Activated naive CD4-positive, alpha-beta T cell treated with anti-CD3 and anti-CD28 coated beads, Interleukin-2, amount 50 U/mL, for 24 hours (primary cell): ENCODE data around the gene MRGPRG.

Source experiments
- H3K27ac Mint-ChIP-seq: one replicate; pipeline ENCODE4 v1.8.0; 2021; ENCODE audit warnings: mild to moderate bottlenecking, mixed read lengths
- H3K27me3 Mint-ChIP-seq: one replicate; pipeline ENCODE4 v1.8.0; 2021; ENCODE audit warnings: mixed read lengths
- H3K36me3 Mint-ChIP-seq: one replicate; pipeline ENCODE4 v1.8.0; 2021; ENCODE audit warnings: mixed read lengths
- H3K4me1 Mint-ChIP-seq: one replicate; pipeline ENCODE4 v1.8.0; 2021; ENCODE audit warnings: mixed read lengths
- H3K4me3 Mint-ChIP-seq: one replicate; pipeline ENCODE4 v1.8.0; 2021; ENCODE audit warnings: mild to moderate bottlenecking, mixed read lengths
- H3K9me3 Mint-ChIP-seq: one replicate; pipeline ENCODE4 v1.8.0; 2021; ENCODE audit warnings: mixed read lengths

MRGPRG gene

GRCh38 chr11:3194016-3194816 lies 24.4 kb downstream of the MRGPRG start:
- H3K9me3 Mint-ChIP-seq, result no peaks in the 10 kb centered on the region
- H3K27ac Mint-ChIP-seq, result no peak overlapping the region
- no peak overlapping the region for H3K4me3 Mint-ChIP-seq

GRCh38 chr11:3193373-3194015 lies 25.1 kb downstream of the MRGPRG start:
- Mint-ChIP-seq H3K36me3 (no peaks in the 10 kb centered on the region), H3K4me3 (no peak overlapping the region), H3K27me3 (no peaks in the 10 kb centered on the region), H3K9me3 (no peaks in the 10 kb centered on the region), H3K4me1 (no peaks in the 10 kb centered on the region), H3K27ac (no peak overlapping the region)

More at GRCh38 chr11:3194016-3194816, 24.4 kb downstream of the MRGPRG start:
- Mint-ChIP-seq H3K36me3 (no peaks in the 10 kb centered on the region), H3K4me1 (no peaks in the 10 kb centered on the region), H3K27me3 (no peaks in the 10 kb centered on the region)

GRCh38 chr11:3192511-3193372 lies 25.9 kb downstream of the MRGPRG start:
- H3K27ac Mint-ChIP-seq, result no peak overlapping the region
- no peak overlapping the region for H3K4me3 Mint-ChIP-seq
- no peaks in the 10 kb centered on the region for H3K4me1 Mint-ChIP-seq
- no peaks in the 10 kb centered on the region for H3K36me3 Mint-ChIP-seq
- H3K27me3 Mint-ChIP-seq, result no peaks in the 10 kb centered on the region
- no peaks in the 10 kb centered on the region for H3K9me3 Mint-ChIP-seq

- Mint-ChIP-seq H3K9me3 (no peaks in the 10 kb centered on the region), H3K4me1 (no peaks in the 10 kb centered on the region), H3K27ac (no peak overlapping the region), H3K36me3 (no peaks in the 10 kb centered on the region), H3K27me3 (peaks cover 2% of the 10 kb centered on the region), H3K4me3 (no peak overlapping the region)
These were observed 26.9 kb downstream of the MRGPRG start for GRCh38 chr11:3191586-3192324.

- no peak overlapping the region for H3K27ac Mint-ChIP-seq
- no peaks in the 10 kb centered on the region for H3K4me1 Mint-ChIP-seq
- peaks cover 2% of the 10 kb centered on the region for H3K27me3 Mint-ChIP-seq
- H3K9me3 Mint-ChIP-seq, result no peaks in the 10 kb centered on the region
- H3K4me3 Mint-ChIP-seq, result no peak overlapping the region
- H3K36me3 Mint-ChIP-seq, result no peaks in the 10 kb centered on the region
These were observed 28.0 kb downstream of the MRGPRG start for GRCh38 chr11:3190600-3190999.

- no peak overlapping the region for H3K4me3 Mint-ChIP-seq
- no peaks in the 10 kb centered on the region for H3K9me3 Mint-ChIP-seq
These were observed 28.6 kb downstream of the MRGPRG start for GRCh38 chr11:3189886-3190583.

GRCh38 chr11:3189196-3189843 lies 29.3 kb downstream of the MRGPRG start:
- peaks cover 3% of the 10 kb centered on the region for H3K27me3 Mint-ChIP-seq
- H3K27ac Mint-ChIP-seq, result no peak overlapping the region
- H3K4me3 Mint-ChIP-seq, result no peak overlapping the region
- no peaks in the 10 kb centered on the region for H3K4me1 Mint-ChIP-seq
- H3K36me3 Mint-ChIP-seq, result no peaks in the 10 kb centered on the region
- H3K9me3 Mint-ChIP-seq, result no peaks in the 10 kb centered on the region

More at GRCh38 chr11:3189886-3190583, 28.6 kb downstream of the MRGPRG start:
- peaks cover 2% of the 10 kb centered on the region for H3K27me3 Mint-ChIP-seq
- H3K27ac Mint-ChIP-seq, result no peak overlapping the region
- no peaks in the 10 kb centered on the region for H3K36me3 Mint-ChIP-seq
- no peaks in the 10 kb centered on the region for H3K4me1 Mint-ChIP-seq

- Mint-ChIP-seq H3K27ac (no peak overlapping the region), H3K27me3 (peaks cover 3% of the 10 kb centered on the region), H3K4me3 (no peak overlapping the region), H3K4me1 (no peaks in the 10 kb centered on the region), H3K9me3 (no peaks in the 10 kb centered on the region), H3K36me3 (no peaks in the 10 kb centered on the region)
These were observed 30.0 kb downstream of the MRGPRG start for GRCh38 chr11:3188496-3189195.

- no peaks in the 10 kb centered on the region for H3K9me3 Mint-ChIP-seq
- H3K27ac Mint-ChIP-seq, result no peak overlapping the region
- H3K4me3 Mint-ChIP-seq, result no peak overlapping the region
- H3K36me3 Mint-ChIP-seq, result no peaks in the 10 kb centered on the region
- H3K4me1 Mint-ChIP-seq, result no peaks in the 10 kb centered on the region
- H3K27me3 Mint-ChIP-seq, result peaks cover 3% of the 10 kb centered on the region
These were observed 32.3 kb downstream of the MRGPRG start for GRCh38 chr11:3186166-3186953.

GRCh38 chr11:3184732-3185347 lies 33.8 kb downstream of the MRGPRG start:
- no peak overlapping the region for H3K27ac Mint-ChIP-seq
- no peaks in the 10 kb centered on the region for H3K9me3 Mint-ChIP-seq
- H3K4me3 Mint-ChIP-seq, result no peak overlapping the region
- H3K27me3 Mint-ChIP-seq, result peaks cover 3% of the 10 kb centered on the region
- no peaks in the 10 kb centered on the region for H3K36me3 Mint-ChIP-seq
- no peaks in the 10 kb centered on the region for H3K4me1 Mint-ChIP-seq

- H3K4me1 Mint-ChIP-seq, result no peaks in the 10 kb centered on the region
- H3K27me3 Mint-ChIP-seq, result peaks cover 3% of the 10 kb centered on the region
- no peaks in the 10 kb centered on the region for H3K36me3 Mint-ChIP-seq
- no peak overlapping the region for H3K4me3 Mint-ChIP-seq
- peak overlapping the region; percentile 31 for H3K27ac Mint-ChIP-seq
- no peaks in the 10 kb centered on the region for H3K9me3 Mint-ChIP-seq
These were observed 35.1 kb downstream of the MRGPRG start for GRCh38 chr11:3183523-3183922.

- H3K36me3 Mint-ChIP-seq, result no peaks in the 10 kb centered on the region
- no peak overlapping the region for H3K27ac Mint-ChIP-seq
- no peaks in the 10 kb centered on the region for H3K4me1 Mint-ChIP-seq
- H3K4me3 Mint-ChIP-seq, result no peak overlapping the region
- H3K9me3 Mint-ChIP-seq, result no peaks in the 10 kb centered on the region
- H3K27me3 Mint-ChIP-seq, result peaks cover 3% of the 10 kb centered on the region
These were observed 36.2 kb downstream of the MRGPRG start for GRCh38 chr11:3182462-3182852.
